RWPE2 (cell line): Measurements from ENCODE around the gene SEC14L6.

Experiments
- ATAC-seq: fragments of 200-7000 bp; cut with Tn5 transposase; 3 replicates; pipeline ENCODE4 v1.9.1; 2021; ENCODE audit warnings: low read depth
- DNase-seq: peaks from one replicate; pipeline ENCODE4 v3.0.0-alpha.2; 2020; ENCODE audit warnings: low spot score
- H3K27ac ChIP-seq: fragments of 450-650 bp; 2 replicates; pipeline ENCODE4 v1.5.1; 2017; ENCODE audit warnings: mild to moderate bottlenecking; ENCODE audit not compliant: poor library complexity, severe bottlenecking
- H3K27me3 ChIP-seq: fragments of 250-450 bp; sonication (Bioruptor Pico); 2 replicates; pipeline ENCODE4 v1.5.1; 2021; ENCODE audit warnings: mild to moderate bottlenecking, moderate library complexity; ENCODE audit not compliant: insufficient read depth, poor library complexity, severe bottlenecking
- H3K36me3 ChIP-seq: fragments of 250-450 bp; sonication (Bioruptor Pico); 2 replicates; pipeline ENCODE4 v1.5.1; 2020; ENCODE audit warnings: low read depth, mild to moderate bottlenecking, moderate library complexity
- H3K4me1 ChIP-seq: fragments of 250-450 bp; sonication (Bioruptor Pico); 2 replicates; pipeline ENCODE4 v1.5.1; 2021; ENCODE audit warnings: mild to moderate bottlenecking, moderate library complexity; ENCODE audit not compliant: insufficient read depth, poor library complexity, severe bottlenecking
- H3K4me3 ChIP-seq: fragments of 250-450 bp; sonication (Bioruptor Pico); 2 replicates; pipeline ENCODE4 v1.5.1; 2021; ENCODE audit warnings: mild to moderate bottlenecking, moderate library complexity; ENCODE audit not compliant: severe bottlenecking
- H3K9me3 ChIP-seq: fragments of 250-450 bp; sonication (Bioruptor Pico); 2 replicates; pipeline ENCODE4 v1.5.1; 2021; ENCODE audit warnings: mild to moderate bottlenecking, moderate library complexity; ENCODE audit not compliant: severe bottlenecking
- TF ChIP-seq, protein P1 (sequence below): fragments of 450-650 bp; IDR thresholded peaks from one replicate; pipeline ENCODE4 v1.5.1; 2017; ENCODE audit warnings: mild to moderate bottlenecking, moderate library complexity; ENCODE audit not compliant: poor library complexity, severe bottlenecking

SEC14L6 gene

DNA sequence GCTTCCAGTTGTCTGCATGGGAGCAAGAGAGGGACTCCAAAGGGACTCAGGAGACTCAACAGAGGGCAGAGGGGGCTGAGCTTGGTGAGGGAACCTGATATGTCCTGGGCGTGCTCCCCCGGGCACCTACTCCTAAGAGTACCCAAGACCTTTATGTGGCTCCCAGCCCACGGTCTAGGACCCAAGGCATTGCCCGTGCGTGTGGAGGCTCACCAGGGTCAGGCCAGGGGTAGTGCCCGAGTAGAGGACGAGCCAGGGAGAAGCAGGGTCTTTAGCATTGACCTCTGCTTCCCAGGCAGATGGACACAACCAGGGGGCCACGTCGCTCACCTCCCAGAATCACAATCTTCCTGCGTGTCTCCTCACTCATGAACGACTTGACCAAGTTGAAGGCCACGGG lies 54.4 kb downstream of the SEC14L6 start:
- H3K4me3 ChIP-seq, result no peak overlapping the region
- H3K27me3 ChIP-seq, result no peaks in the 10 kb centered on the region
- TF ChIP-seq, protein P1, sequence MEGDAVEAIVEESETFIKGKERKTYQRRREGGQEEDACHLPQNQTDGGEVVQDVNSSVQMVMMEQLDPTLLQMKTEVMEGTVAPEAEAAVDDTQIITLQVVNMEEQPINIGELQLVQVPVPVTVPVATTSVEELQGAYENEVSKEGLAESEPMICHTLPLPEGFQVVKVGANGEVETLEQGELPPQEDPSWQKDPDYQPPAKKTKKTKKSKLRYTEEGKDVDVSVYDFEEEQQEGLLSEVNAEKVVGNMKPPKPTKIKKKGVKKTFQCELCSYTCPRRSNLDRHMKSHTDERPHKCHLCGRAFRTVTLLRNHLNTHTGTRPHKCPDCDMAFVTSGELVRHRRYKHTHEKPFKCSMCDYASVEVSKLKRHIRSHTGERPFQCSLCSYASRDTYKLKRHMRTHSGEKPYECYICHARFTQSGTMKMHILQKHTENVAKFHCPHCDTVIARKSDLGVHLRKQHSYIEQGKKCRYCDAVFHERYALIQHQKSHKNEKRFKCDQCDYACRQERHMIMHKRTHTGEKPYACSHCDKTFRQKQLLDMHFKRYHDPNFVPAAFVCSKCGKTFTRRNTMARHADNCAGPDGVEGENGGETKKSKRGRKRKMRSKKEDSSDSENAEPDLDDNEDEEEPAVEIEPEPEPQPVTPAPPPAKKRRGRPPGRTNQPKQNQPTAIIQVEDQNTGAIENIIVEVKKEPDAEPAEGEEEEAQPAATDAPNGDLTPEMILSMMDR, result no peak
- H3K27ac ChIP-seq, result no peak overlapping the region
- H3K36me3 ChIP-seq, result no peaks in the 10 kb centered on the region
- no peak for ATAC-seq
- no peaks in the 10 kb centered on the region for H3K4me1 ChIP-seq
- no peak for DNase-seq
- H3K9me3 ChIP-seq, result no peaks in the 10 kb centered on the region

DNA sequence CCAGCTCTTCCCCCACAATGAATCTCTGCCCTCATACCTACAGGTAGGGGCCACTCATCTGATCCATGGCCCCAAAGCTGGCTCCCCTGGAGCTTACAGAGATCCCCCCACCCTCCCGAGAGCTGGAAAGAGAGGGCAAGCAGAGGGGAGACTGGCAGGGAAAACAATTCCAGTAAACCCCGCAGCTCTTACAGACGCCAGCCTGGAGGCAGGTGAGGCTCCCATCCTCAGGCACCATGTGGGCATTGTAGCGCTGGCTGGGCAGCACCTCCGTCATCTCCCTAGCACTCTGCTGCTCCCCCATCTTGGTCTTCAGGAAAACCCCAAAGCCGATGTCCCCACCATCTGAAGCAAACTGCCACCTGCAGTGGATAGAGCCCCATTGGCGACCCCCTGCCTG lies 55.2 kb downstream of the SEC14L6 start:
- ATAC-seq, result no peak

DNA sequence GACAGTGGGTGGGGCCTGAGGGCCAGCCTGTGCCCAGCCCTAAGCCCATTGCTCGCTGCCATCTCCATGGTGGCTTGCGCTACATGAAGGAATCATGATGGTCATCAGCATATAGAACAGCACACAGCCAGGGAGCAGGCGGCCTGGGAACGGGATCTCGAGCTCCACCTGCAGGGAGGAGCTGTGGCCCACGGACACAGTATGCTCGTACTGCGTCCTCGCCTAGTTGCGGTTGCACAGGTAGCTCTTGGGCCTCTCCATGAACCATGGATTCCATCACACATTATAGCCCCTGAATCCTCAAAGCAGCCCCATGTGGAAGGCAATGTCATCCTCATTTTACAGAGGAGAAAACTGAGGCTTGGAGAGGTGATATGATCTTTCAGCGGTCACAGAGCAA lies 56.1 kb downstream of the SEC14L6 start:
- Histone ChIP-seq H3K4me1 (no peaks in the 10 kb centered on the region), H3K27me3 (no peaks in the 10 kb centered on the region), H3K27ac (no peak overlapping the region), H3K9me3 (no peaks in the 10 kb centered on the region), H3K4me3 (no peak overlapping the region), H3K36me3 (no peaks in the 10 kb centered on the region)
- TF ChIP-seq, protein P1, result peak; percentile 22
- DNase-seq, result no peak
- ATAC-seq, result no peak

More for the DNA sequence above, 55.2 kb downstream of the SEC14L6 start:
- no peak overlapping the region for H3K27ac ChIP-seq
- no peaks in the 10 kb centered on the region for H3K36me3 ChIP-seq
- H3K27me3 ChIP-seq, result no peaks in the 10 kb centered on the region
- no peak for DNase-seq
- no peaks in the 10 kb centered on the region for H3K4me1 ChIP-seq
- no peak overlapping the region for H3K4me3 ChIP-seq
- no peaks in the 10 kb centered on the region for H3K9me3 ChIP-seq
- TF ChIP-seq, protein P1, result no peak

DNA sequence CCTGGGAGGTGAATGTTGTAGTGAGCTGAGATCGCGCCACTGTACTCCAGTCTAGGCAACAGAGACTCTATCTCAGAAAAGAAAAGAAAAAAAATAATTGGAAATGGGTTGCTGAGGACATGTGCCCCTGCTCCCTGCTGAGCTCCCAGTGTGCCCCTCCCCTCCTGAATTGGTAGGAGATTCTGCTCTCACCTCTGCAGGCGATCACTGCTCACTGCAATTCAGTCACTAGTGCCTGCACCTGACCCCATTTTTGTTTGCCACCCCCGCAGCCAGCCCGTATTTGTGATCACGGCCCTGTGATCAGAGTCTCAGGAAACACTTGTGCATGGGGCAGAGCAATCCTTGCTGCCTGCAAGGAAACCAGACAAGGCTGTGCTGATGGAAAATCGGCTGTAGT lies 58.4 kb downstream of the SEC14L6 start:
- no peaks in the 10 kb centered on the region for H3K27me3 ChIP-seq
- TF ChIP-seq, protein P1, result no peak
- H3K4me1 ChIP-seq, result no peaks in the 10 kb centered on the region
- ATAC-seq (no peak), DNase-seq (no peak)
- no peak overlapping the region for H3K27ac ChIP-seq
- H3K4me3 ChIP-seq, result no peak overlapping the region
- no peaks in the 10 kb centered on the region for H3K9me3 ChIP-seq
- no peaks in the 10 kb centered on the region for H3K36me3 ChIP-seq

DNA sequence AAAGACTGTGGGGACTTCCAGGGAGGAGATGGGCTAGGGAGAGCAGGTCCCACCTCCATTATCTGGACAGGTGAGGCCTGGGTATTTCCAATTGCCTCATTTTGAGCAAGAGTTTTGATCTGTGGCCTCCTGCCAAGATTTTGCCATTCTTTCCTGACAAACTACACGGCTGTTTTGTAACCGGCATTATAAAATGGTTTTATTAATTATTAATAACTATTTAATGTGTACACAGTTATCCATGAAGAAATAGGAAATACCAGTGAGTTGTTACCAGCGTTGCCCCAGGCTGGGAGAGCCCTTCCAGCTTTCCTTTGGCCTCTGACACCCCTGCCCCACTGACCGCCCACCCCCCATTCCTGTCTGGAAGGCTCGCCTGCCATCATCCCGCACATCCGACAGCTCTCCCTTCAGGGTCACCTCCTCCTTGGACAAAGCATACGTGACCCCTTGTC lies 59.9 kb downstream of the SEC14L6 start:
- Histone ChIP-seq H3K4me3 (no peak overlapping the region), H3K4me1 (no peaks in the 10 kb centered on the region), H3K9me3 (no peaks in the 10 kb centered on the region), H3K36me3 (no peaks in the 10 kb centered on the region), H3K27ac (no peak overlapping the region), H3K27me3 (no peaks in the 10 kb centered on the region)
- ATAC-seq (no peak), DNase-seq (no peak)
- TF ChIP-seq, protein P1, result no peak
